Chondrocyte (in vitro differentiated cells): ENCODE results near the gene LRMDA. TPM values are rescaled to one million over a fixed set of nuclear protein-coding genes. Genes with fewer than 3 reads are reported as not detected.

Experiments
- DNase-seq: peaks from one replicate; pipeline ENCODE4 v3.0.0; 2021; ENCODE audit warnings: mixed read lengths, low spot score
- H3K27ac Mint-ChIP-seq: one replicate; pipeline ENCODE4 v1.8.0; 2021; ENCODE audit warnings: mild to moderate bottlenecking, moderate library complexity, mixed read lengths; ENCODE audit not compliant: unreplicated experiment
- H3K27me3 Mint-ChIP-seq: 2 replicates; pipeline ENCODE4 v1.8.0; 2021; ENCODE audit warnings: low read depth, mixed read lengths
- H3K36me3 Mint-ChIP-seq: 2 replicates; pipeline ENCODE4 v1.8.0; 2021; ENCODE audit warnings: low read depth, mixed read lengths
- H3K4me1 Mint-ChIP-seq: 2 replicates; pipeline ENCODE4 v1.8.0; 2021; ENCODE audit warnings: low read depth, mild to moderate bottlenecking, mixed read lengths
- H3K4me3 Mint-ChIP-seq: one replicate; pipeline ENCODE4 v1.8.0; 2021; ENCODE audit warnings: mild to moderate bottlenecking, moderate library complexity, mixed read lengths; ENCODE audit not compliant: unreplicated experiment
- H3K9me3 Mint-ChIP-seq: 2 replicates; pipeline ENCODE4 v1.8.0; 2021; ENCODE audit warnings: low read depth, mixed read lengths
- total RNA-seq: library from RNA; stranded (reverse); gene quantifications from 3 replicates; pipeline ENCODE4 v1.2.1, GENCODE V29; 2021
- TF ChIP-seq, protein P1 (sequence below): fragments of 200-600 bp; sonication (generic); IDR thresholded peaks from 2 replicates; pipeline ENCODE4 v1.5.0; 2021; ENCODE audit warnings: antibody characterized with exemption, mild to moderate bottlenecking, moderate library complexity

The LRMDA gene
- total RNA-seq, 1 donor from 2014 or later, result 2.8 TPM

DNA sequence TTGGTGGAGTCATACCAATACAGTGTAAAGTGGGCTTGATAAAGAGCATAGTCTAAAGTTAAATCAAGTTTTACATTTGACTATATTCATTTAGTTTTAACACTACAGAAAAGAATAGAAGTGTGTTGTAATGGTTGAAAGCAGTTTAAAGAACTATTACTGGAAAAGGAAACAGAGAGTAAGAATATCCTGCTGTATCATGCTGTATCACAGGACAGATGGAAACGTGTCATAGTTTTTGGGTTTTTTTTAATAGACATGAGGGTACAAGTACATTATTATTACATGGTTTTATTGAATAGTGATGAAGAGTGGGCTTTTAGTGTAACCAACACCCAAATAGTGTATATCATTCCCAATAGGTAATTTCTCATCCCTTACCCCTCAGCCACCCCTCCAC is 944.3 kb downstream of the LRMDA start:
- DNase-seq, result no peak
- Mint-ChIP-seq H3K4me1 (no peaks in the 10 kb centered on the region), H3K4me3 (no peak overlapping the region), H3K36me3 (peaks cover 3% of the 10 kb centered on the region), H3K27ac (no peak overlapping the region), H3K27me3 (no peaks in the 10 kb centered on the region), H3K9me3 (peaks cover 14% of the 10 kb centered on the region)
- TF ChIP-seq, protein P1, sequence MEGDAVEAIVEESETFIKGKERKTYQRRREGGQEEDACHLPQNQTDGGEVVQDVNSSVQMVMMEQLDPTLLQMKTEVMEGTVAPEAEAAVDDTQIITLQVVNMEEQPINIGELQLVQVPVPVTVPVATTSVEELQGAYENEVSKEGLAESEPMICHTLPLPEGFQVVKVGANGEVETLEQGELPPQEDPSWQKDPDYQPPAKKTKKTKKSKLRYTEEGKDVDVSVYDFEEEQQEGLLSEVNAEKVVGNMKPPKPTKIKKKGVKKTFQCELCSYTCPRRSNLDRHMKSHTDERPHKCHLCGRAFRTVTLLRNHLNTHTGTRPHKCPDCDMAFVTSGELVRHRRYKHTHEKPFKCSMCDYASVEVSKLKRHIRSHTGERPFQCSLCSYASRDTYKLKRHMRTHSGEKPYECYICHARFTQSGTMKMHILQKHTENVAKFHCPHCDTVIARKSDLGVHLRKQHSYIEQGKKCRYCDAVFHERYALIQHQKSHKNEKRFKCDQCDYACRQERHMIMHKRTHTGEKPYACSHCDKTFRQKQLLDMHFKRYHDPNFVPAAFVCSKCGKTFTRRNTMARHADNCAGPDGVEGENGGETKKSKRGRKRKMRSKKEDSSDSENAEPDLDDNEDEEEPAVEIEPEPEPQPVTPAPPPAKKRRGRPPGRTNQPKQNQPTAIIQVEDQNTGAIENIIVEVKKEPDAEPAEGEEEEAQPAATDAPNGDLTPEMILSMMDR, result no peak

DNA sequence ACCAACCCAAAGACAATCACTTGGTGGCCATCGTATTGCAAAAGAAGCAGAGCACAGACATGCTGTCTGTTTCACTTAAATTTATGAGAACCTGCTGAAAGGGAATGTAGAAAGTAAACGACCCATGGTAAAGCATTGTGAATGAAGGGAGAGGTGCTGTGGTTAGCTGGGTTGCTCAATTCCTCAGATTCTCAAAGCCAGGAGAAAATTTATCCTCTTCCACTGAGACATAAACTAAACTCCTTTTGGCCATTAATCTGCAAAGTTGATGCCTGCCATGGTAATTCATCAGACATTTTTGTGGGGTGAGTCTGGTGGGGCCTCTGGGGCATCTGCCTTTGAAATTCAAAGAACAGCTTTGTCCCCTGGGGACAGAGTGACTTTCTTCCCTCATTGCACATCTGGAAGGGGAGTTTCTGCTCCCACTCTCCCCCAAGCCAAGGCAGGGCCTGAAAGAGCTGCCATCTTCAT is 951.0 kb downstream of the LRMDA start:
- H3K27ac Mint-ChIP-seq, result no peak overlapping the region
- peaks cover 3% of the 10 kb centered on the region for H3K9me3 Mint-ChIP-seq
- TF ChIP-seq, protein P1, result no peak
- DNase-seq, result no peak
- no peaks in the 10 kb centered on the region for H3K36me3 Mint-ChIP-seq
- H3K27me3 Mint-ChIP-seq, result no peaks in the 10 kb centered on the region
- H3K4me1 Mint-ChIP-seq, result peaks cover 11% of the 10 kb centered on the region
- H3K4me3 Mint-ChIP-seq, result no peak overlapping the region

DNA sequence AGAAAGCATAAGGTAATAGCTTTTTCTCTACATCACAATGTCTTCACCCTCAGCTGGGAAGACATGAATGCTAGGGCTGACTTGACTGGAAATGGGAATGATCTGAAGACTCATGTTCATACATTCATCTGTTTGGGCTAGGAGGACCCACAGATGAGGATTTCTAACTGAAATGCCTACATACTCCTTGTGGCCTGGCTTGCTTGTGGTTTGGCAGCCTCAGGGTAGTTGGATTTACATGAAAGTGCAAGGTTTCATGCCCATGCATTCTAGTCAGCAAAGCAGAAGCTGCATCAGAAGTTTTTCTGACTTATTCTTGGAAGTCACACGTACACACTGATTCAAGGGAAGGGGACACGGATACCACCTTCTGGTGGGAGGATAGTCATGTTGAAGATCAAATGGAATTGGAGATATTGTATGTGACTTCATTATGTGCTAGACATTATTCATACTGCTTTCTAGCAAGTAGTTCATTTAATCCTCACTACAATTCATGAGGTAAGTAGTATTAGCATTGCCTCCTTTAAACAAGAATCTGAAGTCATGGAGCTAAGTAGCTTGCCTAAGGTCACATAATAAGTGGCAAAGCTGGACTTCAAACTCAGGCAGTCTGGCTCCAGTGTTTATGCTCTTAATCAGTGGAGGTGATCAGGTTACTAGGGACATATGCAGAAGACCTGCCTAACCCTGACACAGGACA is 957.0 kb downstream of the LRMDA start:
- peaks cover 5% of the 10 kb centered on the region for H3K9me3 Mint-ChIP-seq
- no peaks in the 10 kb centered on the region for H3K36me3 Mint-ChIP-seq
- H3K4me3 Mint-ChIP-seq, result no peak overlapping the region
- no peaks in the 10 kb centered on the region for H3K27me3 Mint-ChIP-seq
- no peak for DNase-seq
- H3K27ac Mint-ChIP-seq, result no peak overlapping the region
- peaks cover 4% of the 10 kb centered on the region for H3K4me1 Mint-ChIP-seq
- TF ChIP-seq, protein P1, result no peak

DNA sequence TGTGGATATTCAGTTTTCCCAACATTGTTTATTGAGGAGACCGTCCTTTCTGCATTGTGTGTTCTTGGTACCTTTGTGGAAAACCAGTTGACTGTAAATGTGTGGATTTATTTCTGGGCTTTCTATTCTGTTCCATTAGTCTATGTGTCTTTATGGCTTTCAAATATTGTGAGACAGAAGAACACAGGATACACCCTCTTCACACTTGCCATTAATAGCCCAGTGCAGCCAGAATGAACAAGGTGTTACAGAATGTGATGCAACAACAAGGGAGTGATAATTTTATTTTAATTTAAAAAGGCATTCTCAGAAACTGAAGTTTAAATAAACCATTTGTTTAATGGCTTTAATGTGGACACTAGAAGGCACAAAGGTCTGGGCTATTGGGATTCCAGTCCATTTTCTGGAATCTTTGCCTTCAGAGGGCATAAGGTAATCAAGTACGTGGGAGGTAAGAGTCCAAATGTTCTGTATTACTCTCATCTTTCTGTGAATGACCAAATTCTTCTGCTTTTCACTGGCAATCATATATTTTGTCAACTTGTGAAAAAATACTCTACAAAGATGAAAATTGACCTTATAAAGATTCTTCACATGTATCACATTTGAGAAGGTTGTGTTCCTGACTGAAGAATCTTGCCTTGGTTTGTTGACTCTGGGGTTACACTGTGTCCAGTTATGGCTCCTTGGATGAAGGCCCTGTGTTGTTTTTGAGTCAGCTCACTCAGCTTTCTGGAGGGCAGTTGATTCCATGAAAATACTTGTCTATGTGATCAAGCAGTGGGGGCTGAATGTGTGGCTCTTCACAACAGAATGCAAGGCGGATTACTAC is 962.7 kb downstream of the LRMDA start:
- Mint-ChIP-seq H3K27me3 (no peaks in the 10 kb centered on the region), H3K36me3 (no peaks in the 10 kb centered on the region), H3K27ac (peak overlapping the region; percentile 77), H3K9me3 (peaks cover under 1% of the 10 kb centered on the region), H3K4me1 (peaks cover 50% of the 10 kb centered on the region), H3K4me3 (no peak overlapping the region)
- DNase-seq, result no peak
- TF ChIP-seq, protein P1, result no peak

DNA sequence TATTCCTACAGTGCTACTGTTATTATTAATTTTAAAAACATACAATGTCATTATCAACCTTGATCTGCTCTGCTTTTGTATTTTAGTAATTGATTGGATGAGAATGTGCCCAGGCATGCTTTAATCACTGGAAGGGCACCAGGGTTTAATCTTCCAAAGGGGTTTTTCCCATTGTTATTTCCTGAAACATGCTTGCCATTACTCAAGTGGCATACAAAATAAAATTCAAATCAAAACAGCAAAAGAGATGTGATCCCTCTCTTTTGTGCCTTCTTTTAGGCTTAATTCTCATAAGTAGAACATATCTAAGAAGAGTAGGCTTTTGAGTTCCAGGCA is 963.3 kb downstream of the LRMDA start:
- Mint-ChIP-seq H3K36me3 (no peaks in the 10 kb centered on the region), H3K27ac (peak overlapping the region; percentile 77), H3K4me1 (peaks cover 56% of the 10 kb centered on the region), H3K4me3 (no peak overlapping the region), H3K9me3 (no peaks in the 10 kb centered on the region), H3K27me3 (no peaks in the 10 kb centered on the region)
- TF ChIP-seq, protein P1, result no peak
- no peak for DNase-seq
